Inflammatory macrophage treated with lipopolysaccharide for 1 hour (primary cell): ENCODE results near the gene WNT4.

Experiments
- DNase-seq, 2 donors: peaks; one replicate each; pipeline ENCODE4 v3.0.0-alpha.2; 2020 to 2022

The WNT4 gene

GRCh38 chr1:22143065-22144033 is at the start of gene WNT4:
Gene WNT4 (minus strand): TSS chr1:22143097. CDS start chr1:22142922, 175 bp downstream.
- DNase-seq, result no peak

- no peak for DNase-seq
Measured at GRCh38 chr1:22190731-22191130, 47.8 kb upstream of the WNT4 start.

GRCh38 chr1:22190251-22190650 is 47.4 kb upstream of the WNT4 start:
- DNase-seq, result no peak

GRCh38 chr1:22189619-22190018 is 46.7 kb upstream of the WNT4 start:
- no peak for DNase-seq

GRCh38 chr1:22188914-22189313 is 46.0 kb upstream of the WNT4 start:
- no peak for DNase-seq

GRCh38 chr1:22188436-22188835 is 45.5 kb upstream of the WNT4 start:
- DNase-seq, result no peak

GRCh38 chr1:22186311-22186710 is 43.4 kb upstream of the WNT4 start:
- DNase-seq, result no peak

- no peak for DNase-seq
Measured at GRCh38 chr1:22184892-22185612, 42.2 kb upstream of the WNT4 start.

- no peak for DNase-seq
Measured at GRCh38 chr1:22184454-22184853, 41.6 kb upstream of the WNT4 start.

- DNase-seq, result no peak
Measured at GRCh38 chr1:22182715-22183114, 39.8 kb upstream of the WNT4 start.

- DNase-seq, result no peak
Measured at GRCh38 chr1:22179197-22179803, 36.4 kb upstream of the WNT4 start.

GRCh38 chr1:22177354-22178003 is 34.6 kb upstream of the WNT4 start:
- DNase-seq, result peak in 1 of 2 donors; percentile 8

GRCh38 chr1:22176258-22176657 is 33.4 kb upstream of the WNT4 start:
- DNase-seq, result no peak

GRCh38 chr1:22174446-22175220 is 31.7 kb upstream of the WNT4 start:
- DNase-seq, result no peak

GRCh38 chr1:22171951-22172715 is 29.2 kb upstream of the WNT4 start:
- DNase-seq, result no peak

- no peak for DNase-seq
Measured at GRCh38 chr1:22169816-22170215, 26.9 kb upstream of the WNT4 start.

- DNase-seq, result peak in 1 of 2 donors; percentile 4
Measured at GRCh38 chr1:22168412-22168973, 25.6 kb upstream of the WNT4 start.

- no peak for DNase-seq
Measured at GRCh38 chr1:22166439-22166838, 23.5 kb upstream of the WNT4 start.

GRCh38 chr1:22164841-22165808 is 22.2 kb upstream of the WNT4 start:
- no peak for DNase-seq

- DNase-seq, result no peak
Measured at GRCh38 chr1:22163564-22163963, 20.7 kb upstream of the WNT4 start.
